Frontal cortex (tissue), 4 donors: Measurements from ENCODE around the gene DBN1. TPM values are rescaled to one million over a fixed set of nuclear protein-coding genes. Genes with fewer than 3 reads are reported as not detected.
A peak's percentile ranks its signal among the peaks of the same experiment; 100 is the strongest.

Source experiments
- DNase-seq, 2 donors: peaks; one replicate each; pipeline ENCODE4 v3.0.0; 2012; ENCODE audit warnings: low spot score in 2 of 2
- FAIRE-seq: peaks from 2 replicates; lab custom pipeline; 2012; peaks lifted over from hg19 to GRCh38; lab: Jason Lieb, UNC
- total RNA-seq: library from RNA; depleted of rRNA; stranded (reverse); fragments of >200 nt; gene quantifications from one replicate; pipeline ENCODE4 v1.2.3, GENCODE V29; 2014
- donor health status: control.
- donor health status: control.
- donor health status: control.

DBN1 gene
- total RNA-seq, 1 donor from 2014 or later: 187 TPM

DNA sequence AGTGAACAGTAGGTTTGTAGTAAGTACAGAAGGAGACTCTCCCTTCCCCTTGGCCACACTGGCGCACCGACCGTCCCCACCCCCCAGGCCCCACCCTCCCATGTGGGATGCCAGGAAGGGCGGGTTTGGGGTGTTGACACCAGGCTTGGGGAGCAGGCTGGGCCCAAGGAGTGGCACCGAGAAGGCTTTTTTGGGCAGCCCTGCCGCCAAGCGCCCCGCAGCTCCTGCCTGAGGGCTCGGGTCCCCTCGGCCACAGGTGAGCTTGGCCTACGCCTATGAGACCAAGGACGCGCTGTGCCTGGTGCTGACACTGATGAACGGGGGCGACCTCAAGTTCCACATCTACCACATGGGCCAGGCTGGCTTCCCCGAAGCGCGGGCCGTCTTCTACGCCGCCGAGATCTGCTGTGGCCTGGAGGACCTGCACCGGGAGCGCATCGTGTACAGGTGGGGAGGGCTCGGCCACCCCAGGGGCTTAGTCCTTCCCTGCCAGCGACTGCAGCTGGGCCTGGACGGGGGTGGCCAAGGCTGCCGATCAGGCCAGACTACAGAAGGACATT, 39.7 kb downstream of the DBN1 start:
- no peak for FAIRE-seq
- no peak for DNase-seq

DNA sequence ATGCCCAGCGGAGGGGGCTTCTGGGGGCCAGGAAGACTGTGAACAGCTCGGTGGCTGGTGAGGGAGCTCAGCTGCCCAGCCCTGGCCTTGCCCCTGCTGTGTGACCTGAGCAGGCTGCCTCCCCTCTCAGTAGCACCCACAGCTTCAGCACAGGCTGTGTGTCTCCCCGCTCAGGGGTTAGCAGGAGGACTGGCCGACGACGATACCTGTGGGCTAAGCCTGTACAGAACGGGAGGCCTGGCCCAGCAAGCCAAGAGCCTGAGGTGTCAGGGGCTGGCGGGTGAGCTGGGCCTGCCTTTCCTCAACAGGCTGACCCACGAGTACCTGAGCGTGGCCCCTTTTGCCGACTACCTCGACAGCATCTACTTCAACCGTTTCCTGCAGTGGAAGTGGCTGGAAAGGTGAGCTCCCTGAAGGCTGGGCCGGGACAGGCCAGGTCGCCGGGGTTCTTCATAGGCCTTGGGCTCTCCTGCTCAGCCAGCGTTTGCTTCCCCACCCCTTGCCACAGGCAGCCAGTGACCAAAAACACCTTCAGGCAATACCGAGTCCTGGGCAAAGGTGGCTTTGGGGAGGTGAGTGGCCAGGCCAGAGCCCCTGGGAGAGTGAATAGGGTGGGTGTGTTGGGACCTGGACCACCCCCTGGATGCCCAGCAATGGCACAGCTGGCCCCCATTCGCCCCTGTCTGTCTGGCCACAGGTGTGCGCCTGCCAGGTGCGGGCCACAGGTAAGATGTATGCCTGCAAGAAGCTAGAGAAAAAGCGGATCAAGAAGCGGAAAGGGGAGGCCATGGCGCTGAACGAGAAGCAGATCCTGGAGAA, 40.4 kb downstream of the DBN1 start:
- DNase-seq (no peak), FAIRE-seq (no peak)

DNA sequence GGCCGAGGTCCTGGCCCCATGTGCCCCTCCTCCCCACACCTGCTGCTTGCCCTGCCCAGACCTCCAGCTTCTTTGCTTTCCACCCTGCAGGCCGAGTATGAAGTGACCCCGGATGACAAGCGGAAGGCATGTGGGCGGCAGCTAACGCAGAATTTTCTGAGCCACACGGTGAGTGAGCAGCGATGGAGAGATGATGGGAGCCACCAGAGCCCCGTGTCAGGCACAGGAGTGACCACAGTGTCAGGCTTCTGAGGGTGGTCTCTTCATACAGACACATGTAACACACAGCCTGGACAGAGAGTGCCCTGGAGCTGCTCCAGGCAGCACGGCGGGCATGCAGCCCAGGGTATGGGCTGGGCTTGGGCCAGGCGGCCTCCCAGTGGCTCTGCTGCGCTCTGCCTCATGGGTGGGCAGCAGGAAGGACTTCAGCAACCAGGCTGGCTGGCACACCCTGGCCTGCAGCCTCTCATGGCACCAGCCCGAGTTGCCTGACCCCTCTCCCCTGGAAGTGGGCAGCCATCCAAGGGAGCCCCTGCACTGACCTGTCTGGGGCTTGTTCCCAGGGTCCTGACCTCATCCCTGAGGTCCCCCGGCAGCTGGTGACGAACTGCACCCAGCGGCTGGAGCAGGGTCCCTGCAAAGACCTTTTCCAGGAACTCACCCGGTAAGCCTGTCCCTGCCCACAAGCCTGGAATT, 41.1 kb downstream of the DBN1 start:
- FAIRE-seq: no peak
- DNase-seq: no peak

DNA sequence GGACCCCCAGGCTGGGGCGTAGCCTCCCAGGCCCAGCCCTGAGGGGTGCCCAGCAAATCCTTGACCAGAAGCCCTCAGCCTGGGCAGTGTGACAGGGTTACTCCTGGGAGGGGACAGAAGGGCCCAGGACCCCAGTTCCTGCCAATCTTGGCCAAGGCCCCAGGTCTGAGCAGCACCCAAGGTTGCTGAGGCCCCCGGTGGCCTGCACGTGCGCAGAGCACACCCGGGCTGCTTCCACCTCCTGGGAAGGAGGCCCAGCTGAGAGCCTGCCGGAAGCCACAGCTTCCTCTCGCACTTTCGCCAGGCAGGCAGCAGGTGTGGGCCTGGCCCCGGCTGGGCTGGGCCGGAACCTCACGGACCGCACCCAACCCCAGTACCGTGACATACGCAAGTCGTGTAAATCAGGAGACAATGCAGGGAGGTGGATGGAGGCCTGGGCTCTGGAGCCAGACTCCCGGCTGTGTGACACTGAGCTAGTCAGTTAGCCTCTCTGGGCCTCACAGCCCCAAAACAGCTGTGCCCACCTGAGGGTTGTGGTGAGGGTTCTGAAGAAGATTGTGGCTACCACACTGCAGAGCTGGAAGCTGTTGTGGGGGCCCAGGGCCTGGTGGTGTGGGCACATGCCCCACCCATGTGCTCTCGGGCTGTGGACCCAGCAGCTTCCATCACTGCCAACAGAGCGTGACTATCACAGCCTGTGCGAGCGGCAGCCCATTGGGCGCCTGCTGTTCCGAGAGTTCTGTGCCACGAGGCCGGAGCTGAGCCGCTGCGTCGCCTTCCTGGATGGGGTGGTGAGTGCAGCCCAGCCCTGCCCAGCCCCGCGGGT, 41.9 kb downstream of the DBN1 start:
- DNase-seq (no peak), FAIRE-seq (no peak)

DNA sequence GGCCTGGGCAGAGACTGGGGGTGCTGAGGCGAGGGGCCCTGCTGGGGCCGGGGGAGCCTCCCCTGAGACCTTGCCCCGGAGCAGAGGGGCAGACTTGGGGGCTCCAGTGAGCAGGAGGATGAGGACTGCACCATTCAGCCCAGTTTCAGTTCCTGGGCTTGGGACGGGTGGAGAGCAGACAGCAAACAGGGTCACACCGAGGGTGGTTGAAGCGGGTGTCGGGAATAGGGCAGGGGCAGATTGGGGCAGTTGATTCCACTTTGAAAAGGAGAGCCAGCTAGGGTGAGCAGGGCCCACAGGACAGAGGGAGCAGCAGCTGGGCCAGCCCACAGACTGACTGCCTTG, 42.5 kb downstream of the DBN1 start:
- DNase-seq (no peak), FAIRE-seq (no peak)

DNA sequence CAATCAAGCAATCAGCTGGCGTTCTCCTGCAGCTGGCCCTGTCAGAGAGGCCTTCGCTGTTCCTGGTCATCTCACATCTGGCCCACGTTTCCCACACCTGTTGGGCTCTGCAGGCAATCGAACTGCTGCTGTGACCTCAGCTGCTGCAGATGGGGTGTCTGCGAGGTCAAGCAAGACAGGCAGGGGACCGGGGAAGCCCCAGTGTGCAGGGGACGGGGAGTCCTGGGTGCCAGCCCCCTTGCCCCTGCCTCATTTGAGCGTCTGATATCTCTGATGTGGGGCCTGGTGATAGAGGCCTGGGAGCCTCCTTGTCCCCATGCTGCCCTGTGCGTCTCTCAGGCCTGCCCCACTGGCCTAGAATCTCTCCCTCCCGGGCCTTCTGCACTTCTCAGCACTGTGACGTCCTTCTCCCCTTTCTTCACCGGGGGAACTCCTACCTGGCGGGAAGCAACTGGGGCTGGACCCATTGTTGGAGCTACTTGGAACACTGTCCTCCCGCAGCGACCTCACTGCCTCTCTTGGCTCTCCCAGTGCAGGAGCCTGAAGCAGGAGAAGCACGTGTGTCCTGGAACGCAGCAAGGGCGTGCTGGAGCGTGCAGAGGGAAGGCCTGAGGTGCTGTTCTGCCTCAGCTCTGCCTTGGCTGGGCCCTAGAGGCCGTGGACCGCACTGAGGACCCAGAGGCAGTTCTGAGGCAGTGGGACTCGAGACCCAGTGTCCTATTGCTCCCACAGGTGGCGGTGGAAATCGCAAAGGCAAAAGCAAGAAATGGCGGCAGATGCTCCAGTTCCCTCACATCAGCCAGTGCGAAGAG, 43.1 kb downstream of the DBN1 start:
- no peak for FAIRE-seq
- no peak for DNase-seq

DNA sequence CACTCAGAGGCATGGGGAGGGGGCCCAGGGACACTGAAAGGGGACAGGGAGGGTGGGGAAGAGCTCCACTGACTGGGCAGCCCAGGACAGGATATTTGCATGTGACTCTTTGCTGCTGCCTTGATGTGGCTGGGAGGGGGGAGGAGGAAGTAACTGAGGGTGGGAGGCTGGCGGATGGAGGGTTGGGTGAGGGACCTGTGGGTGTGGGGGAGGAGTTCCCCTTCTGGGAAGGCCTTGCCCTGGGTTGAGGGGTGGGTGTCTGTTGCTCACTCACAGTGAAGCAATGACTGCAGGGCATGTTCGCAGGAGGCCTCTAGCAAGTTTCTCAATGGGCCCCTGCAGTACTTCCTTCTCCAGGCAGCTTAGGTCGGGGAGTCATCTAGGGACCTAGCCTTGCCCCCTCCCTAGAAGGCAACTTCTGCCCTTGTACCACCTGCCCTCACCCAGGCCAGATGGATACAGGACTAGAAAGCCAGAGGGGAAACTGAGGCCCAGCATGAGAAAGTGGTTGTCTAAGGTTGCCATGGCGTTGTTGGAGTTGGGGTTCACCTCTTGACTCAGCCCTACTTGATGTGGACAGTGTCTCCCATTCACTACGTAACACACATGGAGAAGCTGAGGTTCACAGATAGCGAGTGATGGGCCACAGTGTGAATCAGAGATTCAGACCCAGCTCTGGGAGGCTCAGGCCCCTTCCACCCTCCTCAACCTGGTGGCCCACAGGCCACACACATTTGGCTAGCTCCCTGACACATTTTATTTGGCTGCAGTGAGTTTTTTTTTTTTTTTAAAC, 44.0 kb downstream of the DBN1 start:
- DNase-seq: no peak
- FAIRE-seq: no peak

DNA sequence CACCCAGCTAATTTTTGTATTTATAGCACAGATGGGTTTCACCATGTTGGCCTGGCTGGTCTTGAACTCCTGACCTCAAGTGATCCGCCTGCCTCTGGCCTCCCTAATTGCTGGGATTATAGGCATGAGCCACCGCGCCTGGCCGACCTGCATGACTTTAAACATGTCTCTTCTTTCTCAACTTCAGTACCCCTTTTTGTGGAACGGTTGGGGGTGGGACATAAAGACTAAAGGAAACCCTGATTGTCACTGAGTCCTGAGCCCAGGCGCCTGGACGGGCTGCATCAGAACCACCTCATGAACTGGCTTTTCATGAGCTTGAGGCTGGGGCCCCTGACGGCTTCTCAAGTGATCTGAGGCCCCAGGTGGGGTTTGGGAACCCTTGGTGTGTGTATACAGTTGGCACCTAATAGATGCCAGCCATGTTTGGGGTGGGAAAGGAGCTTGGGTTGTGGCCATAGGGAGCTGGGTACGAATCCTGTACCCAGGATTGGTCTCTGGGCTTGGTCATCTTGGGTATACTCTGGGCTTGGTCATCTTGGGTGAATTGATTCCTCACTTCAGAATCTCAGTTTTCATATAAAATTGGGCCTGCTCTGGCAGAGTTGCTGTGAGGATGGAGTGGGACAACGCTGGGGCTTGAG, 44.7 kb downstream of the DBN1 start:
- no peak for FAIRE-seq
- DNase-seq: no peak

DNA sequence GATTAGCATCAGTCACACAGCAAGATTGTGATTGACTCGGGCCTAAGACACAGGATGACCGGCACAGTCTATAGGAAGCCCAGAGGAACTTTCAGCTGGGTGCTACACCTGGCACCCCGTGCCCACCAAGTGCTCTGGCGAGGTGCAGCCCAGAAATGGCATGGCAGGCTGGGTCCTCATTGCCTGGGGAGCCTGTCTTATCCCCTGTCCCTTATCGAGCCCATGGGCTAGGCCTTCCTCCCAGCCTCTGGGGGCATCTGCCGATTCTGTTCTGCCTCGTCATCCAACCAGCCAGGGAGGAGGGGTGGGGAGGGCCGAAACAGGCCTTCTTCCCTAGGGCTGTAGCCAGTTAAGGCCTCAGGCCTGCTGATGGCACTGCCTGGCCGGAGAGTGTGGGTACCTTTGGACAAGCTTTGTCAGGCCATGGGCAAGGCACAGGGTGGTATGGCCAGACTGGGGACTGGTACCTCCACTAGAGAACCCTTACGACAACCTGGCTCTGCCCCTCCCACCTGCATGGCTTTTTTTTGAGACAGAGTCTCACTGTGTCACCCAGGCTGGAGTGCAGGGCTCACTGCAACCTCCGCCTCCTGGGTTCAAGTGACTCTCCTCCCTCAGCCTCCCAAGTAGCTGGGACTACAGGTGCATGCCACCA, 45.4 kb downstream of the DBN1 start:
- DNase-seq: no peak
- FAIRE-seq: no peak

DNA sequence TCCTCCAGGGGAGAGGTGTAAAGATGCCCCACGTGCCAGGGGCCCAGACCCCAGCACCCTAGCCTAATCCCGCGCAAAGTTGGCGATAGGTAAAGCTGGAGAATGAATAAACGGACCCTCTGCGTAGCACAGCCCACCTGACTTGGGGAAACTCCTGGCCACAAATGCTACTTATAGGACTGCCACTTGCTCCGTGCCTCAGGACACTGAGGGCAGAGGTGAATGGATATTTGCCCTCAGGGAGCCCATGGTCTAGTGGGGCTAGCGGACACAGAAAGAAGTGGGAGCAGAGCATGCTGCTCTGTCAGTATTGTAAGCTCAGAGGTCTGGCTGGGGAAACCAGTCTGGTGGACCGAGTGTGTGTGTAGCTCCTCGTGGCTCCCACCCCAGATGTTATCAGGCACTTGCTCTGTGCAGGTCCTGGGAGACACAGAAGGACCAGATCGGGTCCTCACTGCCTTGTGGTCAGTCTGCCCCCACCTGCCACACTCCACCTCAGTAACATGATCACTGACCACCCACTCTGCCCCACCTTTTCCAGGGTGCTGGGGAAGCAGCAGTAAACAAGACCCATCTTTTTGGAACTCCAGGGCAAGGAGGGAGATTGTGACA, 46.1 kb downstream of the DBN1 start:
- DNase-seq (no peak), FAIRE-seq (no peak)

DNA sequence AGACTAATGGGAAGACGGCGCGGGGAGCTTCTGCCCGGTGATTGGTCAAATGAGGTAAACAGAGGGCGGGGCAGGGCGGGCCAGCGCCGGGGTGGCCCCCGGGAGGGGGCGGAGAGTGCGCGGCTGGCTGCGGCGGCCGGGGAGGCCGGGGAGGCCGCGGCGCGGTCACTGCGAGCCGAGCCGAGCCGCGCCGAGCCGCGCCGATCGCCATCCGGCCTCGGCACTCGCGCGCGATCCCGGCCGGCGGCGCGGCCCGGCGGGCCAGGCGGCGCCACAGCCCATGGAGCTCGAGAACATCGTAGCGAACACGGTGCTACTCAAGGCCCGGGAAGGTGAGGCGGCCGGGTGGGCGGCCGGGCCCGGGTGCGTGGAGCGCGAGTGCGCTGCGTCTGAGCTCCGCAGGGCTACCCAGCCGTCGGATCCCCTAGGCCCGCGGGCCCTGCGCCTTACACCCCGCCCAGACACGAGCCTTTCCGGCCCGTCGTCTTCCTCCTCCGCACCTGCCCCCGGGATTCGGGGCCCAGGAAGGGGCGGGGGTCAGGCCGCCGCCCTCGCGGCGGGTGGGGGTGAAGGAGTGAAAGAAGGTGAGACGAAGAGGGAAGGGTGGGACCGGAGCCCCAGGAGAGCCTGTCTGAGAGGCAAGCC, 46.7 kb downstream of the DBN1 start, which contains the start of gene GRK6:
Gene GRK6, plus strand, starts transcription at position 111 of the 645 bp plus-strand sequence. Its CDS starts 170 bp downstream, at position 281.
- DNase-seq: peak in 1 of 2 donors; percentile 99
- no peak for FAIRE-seq

DNA sequence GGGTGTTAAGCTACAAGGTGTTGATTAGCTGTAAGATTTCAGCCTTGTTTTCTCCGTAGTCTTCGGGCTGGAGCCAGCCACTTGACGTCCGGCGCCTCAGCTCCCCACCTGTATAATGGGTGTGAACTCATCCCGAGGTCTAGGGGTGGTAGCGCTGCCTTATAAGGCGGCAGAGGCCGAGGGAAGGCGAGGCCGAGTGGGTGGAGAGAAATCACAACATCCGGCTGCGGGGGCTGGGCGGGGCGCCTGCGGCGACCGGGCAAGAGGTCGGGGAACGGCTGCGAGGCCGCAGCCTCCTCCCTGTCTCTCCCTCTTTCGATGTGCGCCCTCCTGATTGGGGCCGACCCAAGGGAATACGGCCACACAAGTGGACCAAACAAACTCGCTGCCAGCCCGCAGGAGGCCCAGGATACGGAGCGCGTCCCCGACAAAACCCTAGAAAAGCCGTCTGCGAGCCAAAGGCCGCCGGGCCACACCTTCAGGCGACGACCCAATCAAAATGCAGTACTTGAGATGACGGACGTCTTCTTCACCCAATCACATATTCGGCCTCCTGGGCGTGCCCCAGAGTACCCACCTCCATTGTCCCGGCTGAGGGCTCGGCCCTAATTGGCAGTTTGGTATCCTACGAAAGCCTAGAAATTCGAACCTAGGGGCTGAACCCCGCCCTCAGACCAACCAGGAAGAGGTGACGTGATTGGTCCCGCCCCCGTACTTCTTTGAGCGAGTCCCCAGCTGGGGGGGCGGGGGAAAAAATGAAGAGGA, 47.5 kb downstream of the DBN1 start:
- FAIRE-seq: peak; percentile 98

DNA sequence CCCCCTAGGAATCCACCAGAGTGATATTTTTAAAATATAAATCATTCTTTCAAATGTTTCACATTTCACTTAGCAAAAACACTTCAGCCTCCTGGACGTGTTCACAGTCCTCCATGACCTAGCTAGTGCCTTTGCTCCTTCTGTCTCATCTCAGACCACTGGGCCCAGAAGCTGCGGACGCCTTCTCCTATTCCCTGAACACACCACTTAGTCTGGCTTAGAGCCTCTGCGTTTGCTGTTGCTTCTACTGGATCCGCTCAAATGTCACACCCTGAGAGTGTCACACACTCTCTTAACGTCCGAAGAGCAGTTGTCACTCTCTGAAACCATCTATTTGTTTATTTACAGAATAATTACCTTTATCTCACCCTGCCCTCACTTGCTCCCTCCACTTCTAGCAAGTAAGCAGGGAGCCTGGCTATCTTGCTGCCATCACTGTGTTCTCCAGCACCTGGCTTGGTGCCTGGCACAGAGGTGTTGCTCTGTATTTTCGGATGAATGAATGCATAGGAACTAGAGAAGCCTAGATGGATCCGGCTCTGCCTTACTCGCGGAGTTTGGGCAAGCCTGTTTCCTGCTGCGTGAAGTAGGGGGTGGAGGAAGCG, 48.1 kb downstream of the DBN1 start:
- no peak for FAIRE-seq

More for the DNA sequence above, 47.5 kb downstream of the DBN1 start:
- peak in 1 of 2 donors; percentile 99 for DNase-seq

DNA sequence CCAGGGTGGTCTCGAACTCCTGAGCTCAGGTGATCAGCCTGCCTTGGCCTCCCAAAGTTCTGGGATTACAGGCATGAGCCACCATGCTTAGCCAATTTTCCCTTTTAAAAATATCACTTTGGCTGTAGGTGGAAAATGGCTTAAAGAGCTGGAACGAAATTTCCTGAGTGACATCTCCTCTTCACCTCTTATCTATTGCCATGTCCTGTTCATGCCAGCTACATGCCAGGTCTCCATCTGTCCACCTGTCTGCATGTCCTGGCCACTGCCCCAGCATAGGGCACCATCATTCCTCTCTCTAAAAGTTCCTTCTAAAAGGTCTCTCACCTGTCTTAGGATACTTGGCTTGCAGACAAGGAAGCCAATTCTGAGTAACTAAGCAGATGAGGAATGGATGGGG, 49.8 kb downstream of the DBN1 start:
- FAIRE-seq (no peak), DNase-seq (no peak)

More for the DNA sequence above, 48.1 kb downstream of the DBN1 start:
- no peak for DNase-seq

DNA sequence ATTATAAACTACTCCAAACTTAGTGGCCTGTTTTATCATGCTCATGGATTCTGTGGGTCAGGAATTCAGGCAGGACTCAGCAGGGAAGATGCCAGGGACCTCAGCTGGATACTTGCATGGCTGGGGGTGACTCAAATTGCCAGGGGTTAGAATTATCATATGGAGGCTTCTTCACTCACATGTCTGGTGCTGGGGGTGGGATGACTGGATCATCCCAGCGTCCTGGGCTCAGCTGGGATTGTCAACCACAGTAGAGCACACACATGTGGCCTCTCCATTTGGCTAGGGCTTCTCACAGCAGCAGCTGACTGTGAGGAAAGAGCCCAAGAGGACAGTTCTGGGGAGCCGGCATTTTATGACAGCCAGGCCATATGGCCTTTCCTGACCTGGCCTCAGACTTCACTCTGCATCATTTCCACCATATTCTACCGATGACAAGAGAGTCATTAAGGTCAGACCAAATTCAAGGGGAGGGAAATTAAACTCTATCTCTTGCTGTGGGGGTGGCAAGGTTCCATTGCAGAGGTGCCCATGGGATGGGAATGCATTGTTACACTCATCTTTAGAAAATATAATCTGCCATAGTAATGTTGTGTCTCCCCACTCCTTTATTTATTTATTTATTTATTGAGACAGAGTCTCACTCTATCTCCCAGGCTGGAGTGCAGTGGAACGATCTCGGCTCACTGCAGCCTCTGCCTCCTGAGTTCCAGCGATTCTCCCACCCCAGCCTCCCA, 52.2 kb downstream of the DBN1 start:
- DNase-seq (no peak), FAIRE-seq (no peak)
